T-helper 17 cell (primary cell): Measurements from ENCODE around the gene SUSD6. TPM values are rescaled to one million over a fixed set of nuclear protein-coding genes. Genes with fewer than 3 reads are reported as not detected.

Source experiments
- ATAC-seq: fragments of 150-1000 bp; cut with Tn5 transposase; 2 replicates; pipeline ENCODE4 v1.10.0; 2021; ENCODE audit warnings: mild to moderate bottlenecking, moderate library complexity
- DNase-seq, 3 donors: peaks; one replicate each; pipeline versions ENCODE4 v3.0.0 to v3.0.0-alpha.2; 2020 to 2021
- H3K9me3 ChIP-seq: one replicate; pipeline ENCODE4 v1.7.0; 2013; ENCODE audit warnings: low read length, mild to moderate bottlenecking; ENCODE audit not compliant: control insufficient read depth, poor library complexity, severe bottlenecking
- H3K27ac Mint-ChIP-seq: one replicate; pipeline ENCODE4 v1.8.0; 2022; ENCODE audit warnings: mild to moderate bottlenecking, moderate library complexity, mixed read lengths
- H3K27me3 Mint-ChIP-seq: one replicate; pipeline ENCODE4 v1.8.0; 2022; ENCODE audit warnings: mixed read lengths
- H3K36me3 Mint-ChIP-seq: one replicate; pipeline ENCODE4 v1.8.0; 2022; ENCODE audit warnings: low read depth, mixed read lengths
- H3K4me1 Mint-ChIP-seq: one replicate; pipeline ENCODE4 v1.8.0; 2022; ENCODE audit warnings: mild to moderate bottlenecking, mixed read lengths
- H3K4me3 Mint-ChIP-seq: one replicate; pipeline ENCODE4 v1.8.0; 2022; ENCODE audit warnings: mild to moderate bottlenecking, moderate library complexity, mixed read lengths
- total RNA-seq, 4 donors: library from RNA in 2 of 4; stranded (reverse) in 2 of 4; gene quantifications; one replicate each; pipeline ENCODE4 v1.2.3 and lab custom pipeline; 2022 to 2026

SUSD6 gene
- total RNA-seq, 2 donors from 2014 or later = 94.7 to 101 TPM

- no peaks in the 10 kb centered on the region for H3K27me3 Mint-ChIP-seq
- no peak for ATAC-seq
- no peaks in the 10 kb centered on the region for H3K36me3 Mint-ChIP-seq
- peak overlapping the region; percentile 100 for H3K27ac Mint-ChIP-seq
- no peaks in the 10 kb centered on the region for H3K9me3 ChIP-seq
- H3K4me1 Mint-ChIP-seq = peaks cover 81% of the 10 kb centered on the region
- H3K4me3 Mint-ChIP-seq = peak overlapping the region; percentile 74
- DNase-seq = no peak
Observed at GRCh38 chr14:69617796-69618195, 6.4 kb downstream of the SUSD6 start.

GRCh38 chr14:69619012-69619411 is 7.6 kb downstream of the SUSD6 start:
- peak overlapping the region; percentile 100 for H3K27ac Mint-ChIP-seq
- DNase-seq (no peak), ATAC-seq (no peak)
- H3K36me3 Mint-ChIP-seq = no peaks in the 10 kb centered on the region
- peaks cover 76% of the 10 kb centered on the region for H3K4me1 Mint-ChIP-seq
- H3K27me3 Mint-ChIP-seq = no peaks in the 10 kb centered on the region
- H3K9me3 ChIP-seq = no peaks in the 10 kb centered on the region
- H3K4me3 Mint-ChIP-seq = peak overlapping the region; percentile 69

GRCh38 chr14:69620211-69620611 is 8.8 kb downstream of the SUSD6 start:
- DNase-seq = no peak
- H3K4me3 Mint-ChIP-seq = peak overlapping the region; percentile 71
- H3K27me3 Mint-ChIP-seq = no peaks in the 10 kb centered on the region
- peaks cover 76% of the 10 kb centered on the region for H3K4me1 Mint-ChIP-seq
- no peaks in the 10 kb centered on the region for H3K9me3 ChIP-seq
- ATAC-seq = peak; percentile 51
- H3K36me3 Mint-ChIP-seq = no peaks in the 10 kb centered on the region
- H3K27ac Mint-ChIP-seq = peak overlapping the region; percentile 100

- no peak for DNase-seq
- peaks cover 76% of the 10 kb centered on the region for H3K4me1 Mint-ChIP-seq
- no peaks in the 10 kb centered on the region for H3K27me3 Mint-ChIP-seq
- no peak for ATAC-seq
- H3K36me3 Mint-ChIP-seq = no peaks in the 10 kb centered on the region
- H3K9me3 ChIP-seq = no peaks in the 10 kb centered on the region
- peak overlapping the region; percentile 72 for H3K4me3 Mint-ChIP-seq
- peak overlapping the region; percentile 100 for H3K27ac Mint-ChIP-seq
Observed at GRCh38 chr14:69620981-69621380, 9.6 kb downstream of the SUSD6 start.

- H3K9me3 ChIP-seq = no peaks in the 10 kb centered on the region
- no peak for DNase-seq
- H3K27me3 Mint-ChIP-seq = no peaks in the 10 kb centered on the region
- H3K4me1 Mint-ChIP-seq = peaks cover 64% of the 10 kb centered on the region
- no peak overlapping the region for H3K4me3 Mint-ChIP-seq
- peak overlapping the region; percentile 94 for H3K27ac Mint-ChIP-seq
- H3K36me3 Mint-ChIP-seq = no peaks in the 10 kb centered on the region
- no peak for ATAC-seq
Observed at GRCh38 chr14:69624136-69624535, 12.7 kb downstream of the SUSD6 start.

GRCh38 chr14:69625299-69626131 is 14.1 kb downstream of the SUSD6 start:
- Mint-ChIP-seq H3K27me3 (no peaks in the 10 kb centered on the region), H3K4me3 (peak overlapping the region; percentile 85), H3K36me3 (no peaks in the 10 kb centered on the region), H3K27ac (peak overlapping the region; percentile 94), H3K4me1 (peaks cover 64% of the 10 kb centered on the region)
- peak; percentile 33 to 50 (median 36) for DNase-seq
- ATAC-seq = peak; percentile 92
- H3K9me3 ChIP-seq = no peaks in the 10 kb centered on the region

- Mint-ChIP-seq H3K4me3 (peak overlapping the region; percentile 85), H3K4me1 (peaks cover 63% of the 10 kb centered on the region), H3K36me3 (no peaks in the 10 kb centered on the region), H3K27me3 (no peaks in the 10 kb centered on the region), H3K27ac (peak overlapping the region; percentile 94)
- ATAC-seq (no peak), DNase-seq (no peak)
- H3K9me3 ChIP-seq = no peaks in the 10 kb centered on the region
Observed at GRCh38 chr14:69626132-69626500, 14.7 kb downstream of the SUSD6 start.

- Mint-ChIP-seq H3K27me3 (no peaks in the 10 kb centered on the region), H3K36me3 (peaks cover 5% of the 10 kb centered on the region), H3K27ac (peak overlapping the region; percentile 94), H3K4me3 (peak overlapping the region; percentile 75), H3K4me1 (peaks cover 76% of the 10 kb centered on the region)
- H3K9me3 ChIP-seq = no peaks in the 10 kb centered on the region
- DNase-seq (no peak), ATAC-seq (no peak)
Observed at GRCh38 chr14:69629225-69630127, 18.1 kb downstream of the SUSD6 start.

GRCh38 chr14:69630360-69630759 is 19.0 kb downstream of the SUSD6 start:
- DNase-seq = no peak
- Mint-ChIP-seq H3K27me3 (no peaks in the 10 kb centered on the region), H3K36me3 (peaks cover 5% of the 10 kb centered on the region), H3K4me1 (peaks cover 74% of the 10 kb centered on the region), H3K4me3 (peak overlapping the region; percentile 73), H3K27ac (peak overlapping the region; percentile 94)
- no peaks in the 10 kb centered on the region for H3K9me3 ChIP-seq
- ATAC-seq = no peak

- no peak for ATAC-seq
- H3K27ac Mint-ChIP-seq = no peak overlapping the region
Observed at GRCh38 chr14:69631509-69631908, 20.1 kb downstream of the SUSD6 start.

GRCh38 chr14:69632164-69632563 is 20.8 kb downstream of the SUSD6 start:
- no peaks in the 10 kb centered on the region for H3K9me3 ChIP-seq
- DNase-seq (no peak), ATAC-seq (no peak)
- Mint-ChIP-seq H3K27ac (peak overlapping the region; percentile 63), H3K27me3 (no peaks in the 10 kb centered on the region), H3K4me1 (peaks cover 74% of the 10 kb centered on the region), H3K4me3 (peak overlapping the region; percentile 28), H3K36me3 (peaks cover 5% of the 10 kb centered on the region)

More at GRCh38 chr14:69631509-69631908, 20.1 kb downstream of the SUSD6 start:
- DNase-seq = no peak
- no peaks in the 10 kb centered on the region for H3K27me3 Mint-ChIP-seq
- H3K36me3 Mint-ChIP-seq = peaks cover 5% of the 10 kb centered on the region
- no peaks in the 10 kb centered on the region for H3K9me3 ChIP-seq
- peak overlapping the region; percentile 28 for H3K4me3 Mint-ChIP-seq
- peaks cover 74% of the 10 kb centered on the region for H3K4me1 Mint-ChIP-seq

- Mint-ChIP-seq H3K4me1 (peaks cover 79% of the 10 kb centered on the region), H3K4me3 (peak overlapping the region; percentile 19), H3K27me3 (no peaks in the 10 kb centered on the region), H3K36me3 (peaks cover 5% of the 10 kb centered on the region), H3K27ac (peak overlapping the region; percentile 63)
- no peaks in the 10 kb centered on the region for H3K9me3 ChIP-seq
- no peak for ATAC-seq
- no peak for DNase-seq
Observed at GRCh38 chr14:69632593-69633151, 21.3 kb downstream of the SUSD6 start.

- H3K4me1 Mint-ChIP-seq = peaks cover 84% of the 10 kb centered on the region
- no peaks in the 10 kb centered on the region for H3K27me3 Mint-ChIP-seq
- H3K4me3 Mint-ChIP-seq = peak overlapping the region; percentile 15
- H3K27ac Mint-ChIP-seq = peak overlapping the region; percentile 63
- H3K36me3 Mint-ChIP-seq = peaks cover 5% of the 10 kb centered on the region
- no peak for DNase-seq
- ATAC-seq = no peak
- H3K9me3 ChIP-seq = no peaks in the 10 kb centered on the region
Observed at GRCh38 chr14:69633238-69633637, 21.8 kb downstream of the SUSD6 start.
